Measurements from ENCODE around the gene FAM107B. TPM values are rescaled to one million over a fixed set of nuclear protein-coding genes. Genes with fewer than 3 reads are reported as not detected.

The FAM107B gene
- total and polyA plus RNA-seq, 10 of the 15 experiments (the other 5 are each of a cell fraction or from before 2014, with no cell fraction given) = 22.9 to 162 (median 86.6) TPM

DNA sequence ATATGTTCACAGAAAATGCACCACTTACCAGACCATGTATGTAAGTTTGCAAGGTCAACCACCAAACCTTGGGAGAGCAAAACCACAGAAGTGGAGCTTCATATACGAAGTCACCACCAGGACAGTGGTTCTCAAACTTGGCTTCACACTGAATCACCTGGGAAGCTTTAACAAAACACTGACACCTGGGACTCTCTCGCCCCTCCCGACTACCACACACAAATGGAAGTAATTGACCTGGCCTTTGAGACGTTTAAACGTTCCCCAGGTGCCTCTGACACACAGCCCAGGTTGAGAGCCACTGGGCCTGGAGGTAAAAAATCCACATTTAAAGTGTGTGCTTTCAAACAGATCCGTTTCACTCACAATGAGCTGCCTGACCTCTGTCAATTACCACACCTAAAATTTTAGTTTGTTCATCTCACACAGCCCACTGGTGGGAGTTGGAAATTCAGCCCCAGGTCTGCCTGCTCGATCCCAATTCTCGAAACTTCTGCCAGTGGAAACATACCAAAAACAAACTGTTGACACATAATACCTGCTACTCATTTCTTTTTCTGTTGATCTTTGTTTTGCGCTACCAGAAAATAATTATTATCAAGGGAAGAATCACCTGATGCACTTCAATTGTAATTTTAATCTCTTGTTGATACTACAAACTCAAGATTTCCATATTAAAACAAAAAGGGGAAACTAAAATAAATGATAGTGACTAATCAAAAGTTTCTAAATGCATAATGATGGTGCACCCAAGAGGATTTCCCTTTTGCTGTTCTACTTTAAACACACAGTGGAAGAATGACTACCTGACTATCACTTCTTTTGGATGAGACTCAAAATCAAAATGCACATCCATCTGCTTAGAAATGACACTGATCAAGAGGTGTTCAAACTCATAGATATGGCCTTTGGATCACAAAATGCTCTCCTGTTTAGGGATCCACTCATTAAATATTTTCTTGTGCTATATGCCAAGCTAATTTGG is 36.6 kb upstream of the FAM107B start:
- Histone ChIP-seq H3K4me2 (ENCODE audit: control insufficient read depth, insufficient read depth) (no peak overlapping the region), H2AFZ (ENCODE audit: control insufficient read depth, low read depth, low read length) (no peak overlapping the region), H3K79me2 (ENCODE audit: control insufficient read depth, insufficient read depth, low read length) (no peaks in the 10 kb centered on the region), H3K4me3 (no peak overlapping the region), H3K27ac (ENCODE audit: control insufficient read depth, insufficient read depth) (no peak overlapping the region), H3K27me3 (replicated peaks in 1 of 2; ENCODE audit: control insufficient read depth in 2 of 2, insufficient read depth in 2 of 2, low read length in 1 of 2) (no peaks in the 10 kb centered on the region), H3K36me3 (ENCODE audit: control insufficient read depth in 2 of 2, insufficient read depth in 2 of 2, low read length in 1 of 2) (no peaks in the 10 kb centered on the region), H3K4me1 (ENCODE audit: control insufficient read depth, insufficient read depth, low read length) (no peaks in the 10 kb centered on the region), H3K9ac (ENCODE audit: control insufficient read depth, insufficient read depth, low read length) (no peak overlapping the region), H4K20me1 (ENCODE audit: control insufficient read depth, insufficient read depth) (no peaks in the 10 kb centered on the region), H3K9me3 (replicated peaks; ENCODE audit: control insufficient read depth, insufficient read depth, low read length) (no peaks in the 10 kb centered on the region)
- no TSS peak for BruUV-seq (replicated peaks)
- DNase-seq (ENCODE audit: low read depth, low spot score) (no peak), ATAC-seq (no peak), FAIRE-seq (no peak)
- ChIA-PET RAD21 (ENCODE audit: unreplicated experiment) (interaction anchor here (1.1 kb wide), 1 partner anchor 273 kb away, joined by 5 read pairs; no protein-coding TSS in a partner anchor), SMC1A (ENCODE audit: uncharacterized antibody, unreplicated experiment) (interaction anchor here (1.3 to 1.8 kb wide), 2 partner anchors 12 to 268 kb away, joined by 3 to 8 read pairs; no protein-coding TSS in a partner anchor), CTCF (no interaction called here), POLR2A (no interaction called here)
- in situ Hi-C loops (cut with MboI) (no loop called here), intact Hi-C loops (cut with micrococcal nuclease; ENCODE audit: unreplicated experiment) (no loop called here)
- no peak for TF ChIP-seq IRF4 (IDR thresholded peaks at IDR 0.05; ENCODE audit: low read depth, low read length)
- TF ChIP-seq, protein P1, sequence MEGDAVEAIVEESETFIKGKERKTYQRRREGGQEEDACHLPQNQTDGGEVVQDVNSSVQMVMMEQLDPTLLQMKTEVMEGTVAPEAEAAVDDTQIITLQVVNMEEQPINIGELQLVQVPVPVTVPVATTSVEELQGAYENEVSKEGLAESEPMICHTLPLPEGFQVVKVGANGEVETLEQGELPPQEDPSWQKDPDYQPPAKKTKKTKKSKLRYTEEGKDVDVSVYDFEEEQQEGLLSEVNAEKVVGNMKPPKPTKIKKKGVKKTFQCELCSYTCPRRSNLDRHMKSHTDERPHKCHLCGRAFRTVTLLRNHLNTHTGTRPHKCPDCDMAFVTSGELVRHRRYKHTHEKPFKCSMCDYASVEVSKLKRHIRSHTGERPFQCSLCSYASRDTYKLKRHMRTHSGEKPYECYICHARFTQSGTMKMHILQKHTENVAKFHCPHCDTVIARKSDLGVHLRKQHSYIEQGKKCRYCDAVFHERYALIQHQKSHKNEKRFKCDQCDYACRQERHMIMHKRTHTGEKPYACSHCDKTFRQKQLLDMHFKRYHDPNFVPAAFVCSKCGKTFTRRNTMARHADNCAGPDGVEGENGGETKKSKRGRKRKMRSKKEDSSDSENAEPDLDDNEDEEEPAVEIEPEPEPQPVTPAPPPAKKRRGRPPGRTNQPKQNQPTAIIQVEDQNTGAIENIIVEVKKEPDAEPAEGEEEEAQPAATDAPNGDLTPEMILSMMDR (IDR thresholded peaks at IDR 0.05 in 2 of 3, conservative IDR thresholded peaks at IDR 0.05 in 1 of 3; ENCODE audit: control insufficient read depth in 2 of 3, extremely low read depth in 1 of 3, insufficient read depth in 1 of 3, low read depth in 3 of 3, low read length in 3 of 3) = peak in 1 of 3 experiments; percentile 9; a peak in 1 of 6 replicates
- WGBS (ENCODE audit: insufficient coverage, insufficient replicate concordance, low lambda C conversion rate, missing lambda C conversion rate) = 33% methylated on average over 9 of the region's 9 CpGs

DNA sequence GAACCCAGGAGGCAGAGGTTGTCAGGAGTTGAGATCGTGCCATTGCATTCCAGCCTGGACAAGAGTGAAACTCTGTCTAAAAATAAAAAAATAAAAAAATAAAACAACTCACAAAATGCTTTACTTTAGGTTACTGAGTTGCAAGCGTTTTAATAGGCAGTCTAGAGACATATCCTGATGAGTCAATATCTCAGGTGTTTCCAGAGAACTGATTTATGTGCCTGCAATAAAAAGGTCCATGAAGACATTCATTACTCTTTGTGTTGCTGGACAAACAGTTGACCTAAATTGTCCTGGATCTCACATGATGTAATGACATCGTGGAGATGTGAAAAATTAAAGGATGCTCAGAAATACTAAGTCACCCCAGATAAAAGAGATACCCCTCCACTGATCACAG is 31.6 kb upstream of the FAM107B start:
- RAD21 ChIA-PET (ENCODE audit: unreplicated experiment) = no interaction called here
- SMC1A ChIA-PET (ENCODE audit: uncharacterized antibody, unreplicated experiment) = interaction anchor here (0.8 to 1.2 kb wide), 2 partner anchors 13 to 269 kb away, joined by 3 read pairs; no protein-coding TSS in a partner anchor
- Histone ChIP-seq H4K20me1 (ENCODE audit: control insufficient read depth, insufficient read depth) (no peaks in the 10 kb centered on the region), H3K79me2 (ENCODE audit: control insufficient read depth, insufficient read depth, low read length) (no peaks in the 10 kb centered on the region), H2AFZ (ENCODE audit: control insufficient read depth, low read depth, low read length) (no peak overlapping the region), H3K27me3 (replicated peaks in 1 of 2; ENCODE audit: control insufficient read depth in 2 of 2, insufficient read depth in 2 of 2, low read length in 1 of 2) (no peaks in the 10 kb centered on the region), H3K36me3 (ENCODE audit: control insufficient read depth in 2 of 2, insufficient read depth in 2 of 2, low read length in 1 of 2) (no peaks in the 10 kb centered on the region), H3K9me3 (replicated peaks; ENCODE audit: control insufficient read depth, insufficient read depth, low read length) (no peaks in the 10 kb centered on the region), H3K4me3 (no peak overlapping the region), H3K4me1 (ENCODE audit: control insufficient read depth, insufficient read depth, low read length) (no peaks in the 10 kb centered on the region), H3K4me2 (ENCODE audit: control insufficient read depth, insufficient read depth) (no peak overlapping the region), H3K27ac (ENCODE audit: control insufficient read depth, insufficient read depth) (no peak overlapping the region), H3K9ac (ENCODE audit: control insufficient read depth, insufficient read depth, low read length) (no peak overlapping the region)
- intact Hi-C loops (cut with micrococcal nuclease; ENCODE audit: unreplicated experiment) (no loop called here), in situ Hi-C loops (cut with MboI) (no loop called here)
- no TSS peak for BruUV-seq (replicated peaks)
- FAIRE-seq (no peak), DNase-seq (ENCODE audit: low read depth, low spot score) (no peak), ATAC-seq (no peak)
- 14% methylated on average over 3 of the region's 3 CpGs for WGBS (ENCODE audit: insufficient coverage, insufficient replicate concordance, low lambda C conversion rate, missing lambda C conversion rate)
- CTCF ChIA-PET = no interaction called here
- POLR2A ChIA-PET = no interaction called here
- TF ChIP-seq SUPT20H (IDR thresholded peaks at IDR 0.05; ENCODE audit: borderline replicate concordance, control insufficient read depth, low read depth, low read length) (no peak), JUNB (IDR thresholded peaks at IDR 0.05) (no peak), MEF2A (IDR thresholded peaks at IDR 0.05; ENCODE audit: insufficient read depth, low read depth, low read length) (no peak), ASH2L (IDR thresholded peaks at IDR 0.05; ENCODE audit: borderline replicate concordance, low read depth) (no peak), MYB (IDR thresholded peaks at IDR 0.05; ENCODE audit: borderline replicate concordance, low read depth, low read length) (no peak), EGR1 (IDR thresholded peaks at IDR 0.05; ENCODE audit: borderline replicate concordance in 1 of 2, low read depth in 2 of 2, low read length in 2 of 2) (no peak), JUND (IDR thresholded peaks at IDR 0.05; ENCODE audit: low read depth, low read length) (no peak), ZBED1 (IDR thresholded peaks at IDR 0.05; ENCODE audit: borderline replicate concordance) (no peak), KLF5 (IDR thresholded peaks at IDR 0.05; ENCODE audit: partially characterized antibody) (no peak), IKZF2 (IDR thresholded peaks at IDR 0.05) (no peak)
- TF ChIP-seq, protein P2, sequence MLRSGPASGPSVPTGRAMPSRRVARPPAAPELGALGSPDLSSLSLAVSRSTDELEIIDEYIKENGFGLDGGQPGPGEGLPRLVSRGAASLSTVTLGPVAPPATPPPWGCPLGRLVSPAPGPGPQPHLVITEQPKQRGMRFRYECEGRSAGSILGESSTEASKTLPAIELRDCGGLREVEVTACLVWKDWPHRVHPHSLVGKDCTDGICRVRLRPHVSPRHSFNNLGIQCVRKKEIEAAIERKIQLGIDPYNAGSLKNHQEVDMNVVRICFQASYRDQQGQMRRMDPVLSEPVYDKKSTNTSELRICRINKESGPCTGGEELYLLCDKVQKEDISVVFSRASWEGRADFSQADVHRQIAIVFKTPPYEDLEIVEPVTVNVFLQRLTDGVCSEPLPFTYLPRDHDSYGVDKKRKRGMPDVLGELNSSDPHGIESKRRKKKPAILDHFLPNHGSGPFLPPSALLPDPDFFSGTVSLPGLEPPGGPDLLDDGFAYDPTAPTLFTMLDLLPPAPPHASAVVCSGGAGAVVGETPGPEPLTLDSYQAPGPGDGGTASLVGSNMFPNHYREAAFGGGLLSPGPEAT (IDR thresholded peaks at IDR 0.05; ENCODE audit: low read depth) = no peak

Measured in GM12878 (cell line).